Ovary (tissue), 3 donors: ENCODE results near the gene NCKIPSD.

Experiments used
- EP300 ChIP-seq: sonication (generic); formaldehyde crosslinking; IDR thresholded peaks from one replicate; pipeline ENCODE4 v1.6.1; 2017; ENCODE audit warnings: antibody characterized with exemption
- POLR2A ChIP-seq: fragments of 450-650 bp; IDR thresholded peaks from one replicate; pipeline ENCODE4 v1.6.1; 2017; ENCODE audit warnings: antibody characterized with exemption, mild to moderate bottlenecking, moderate library complexity
- TF ChIP-seq, protein P1 (sequence below), 3 donors: fragments of 450-650 bp in 2 of 3; fragments of 200-600 bp in 1 of 3; IDR thresholded peaks; one replicate each; pipeline versions ENCODE4 v1.5.1 to v1.8.0; 2016 to 2022; ENCODE audit warnings: antibody characterized with exemption in 3 of 3, mild to moderate bottlenecking in 1 of 3
- donor health status: DM: no; HTN: no; CAD: no.

GRCh38 chr3:48651771-48652170, 33.9 kb downstream of the NCKIPSD start:
- TF ChIP-seq, protein P1, sequence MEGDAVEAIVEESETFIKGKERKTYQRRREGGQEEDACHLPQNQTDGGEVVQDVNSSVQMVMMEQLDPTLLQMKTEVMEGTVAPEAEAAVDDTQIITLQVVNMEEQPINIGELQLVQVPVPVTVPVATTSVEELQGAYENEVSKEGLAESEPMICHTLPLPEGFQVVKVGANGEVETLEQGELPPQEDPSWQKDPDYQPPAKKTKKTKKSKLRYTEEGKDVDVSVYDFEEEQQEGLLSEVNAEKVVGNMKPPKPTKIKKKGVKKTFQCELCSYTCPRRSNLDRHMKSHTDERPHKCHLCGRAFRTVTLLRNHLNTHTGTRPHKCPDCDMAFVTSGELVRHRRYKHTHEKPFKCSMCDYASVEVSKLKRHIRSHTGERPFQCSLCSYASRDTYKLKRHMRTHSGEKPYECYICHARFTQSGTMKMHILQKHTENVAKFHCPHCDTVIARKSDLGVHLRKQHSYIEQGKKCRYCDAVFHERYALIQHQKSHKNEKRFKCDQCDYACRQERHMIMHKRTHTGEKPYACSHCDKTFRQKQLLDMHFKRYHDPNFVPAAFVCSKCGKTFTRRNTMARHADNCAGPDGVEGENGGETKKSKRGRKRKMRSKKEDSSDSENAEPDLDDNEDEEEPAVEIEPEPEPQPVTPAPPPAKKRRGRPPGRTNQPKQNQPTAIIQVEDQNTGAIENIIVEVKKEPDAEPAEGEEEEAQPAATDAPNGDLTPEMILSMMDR (IDR thresholded peaks at IDR 0.05) = no peak
- no peak for TF ChIP-seq POLR2A
- no peak for TF ChIP-seq EP300
